NCI-H1048 (cell line): ENCODE data around the gene CEP72.
A peak's percentile ranks its signal among the peaks of the same experiment; 100 is the strongest.
"Not testable (repeated sequence)": the region's sequence is repeated elsewhere in the genome, so short reads cannot be mapped to it uniquely, and the experiment has no call there.

Experiments
- DNase-seq: peaks from one replicate; lab custom pipeline; 2025; lab: John Stamatoyannopoulos, UW

CEP72 gene, protein sequence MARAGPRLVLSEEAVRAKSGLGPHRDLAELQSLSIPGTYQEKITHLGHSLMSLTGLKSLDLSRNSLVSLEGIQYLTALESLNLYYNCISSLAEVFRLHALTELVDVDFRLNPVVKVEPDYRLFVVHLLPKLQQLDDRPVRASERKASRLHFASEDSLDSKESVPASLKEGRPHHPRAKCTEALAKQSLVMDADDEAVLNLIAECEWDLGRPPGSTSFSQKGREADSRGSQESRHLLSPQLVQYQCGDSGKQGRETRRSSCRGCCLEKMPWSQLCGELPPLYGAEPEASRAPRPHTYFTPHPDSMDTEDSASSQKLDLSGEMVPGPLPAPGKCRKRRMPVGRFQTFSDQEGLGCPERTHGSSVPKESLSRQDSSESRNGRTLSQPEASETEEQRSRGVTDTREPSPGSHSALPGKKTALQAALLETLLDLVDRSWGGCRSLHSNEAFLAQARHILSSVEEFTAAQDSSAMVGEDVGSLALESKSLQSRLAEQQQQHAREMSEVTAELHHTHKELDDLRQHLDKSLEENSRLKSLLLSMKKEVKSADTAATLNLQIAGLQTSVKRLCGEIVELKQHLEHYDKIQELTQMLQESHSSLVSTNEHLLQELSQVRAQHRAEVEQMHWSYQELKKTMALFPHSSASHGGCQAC

DNA sequence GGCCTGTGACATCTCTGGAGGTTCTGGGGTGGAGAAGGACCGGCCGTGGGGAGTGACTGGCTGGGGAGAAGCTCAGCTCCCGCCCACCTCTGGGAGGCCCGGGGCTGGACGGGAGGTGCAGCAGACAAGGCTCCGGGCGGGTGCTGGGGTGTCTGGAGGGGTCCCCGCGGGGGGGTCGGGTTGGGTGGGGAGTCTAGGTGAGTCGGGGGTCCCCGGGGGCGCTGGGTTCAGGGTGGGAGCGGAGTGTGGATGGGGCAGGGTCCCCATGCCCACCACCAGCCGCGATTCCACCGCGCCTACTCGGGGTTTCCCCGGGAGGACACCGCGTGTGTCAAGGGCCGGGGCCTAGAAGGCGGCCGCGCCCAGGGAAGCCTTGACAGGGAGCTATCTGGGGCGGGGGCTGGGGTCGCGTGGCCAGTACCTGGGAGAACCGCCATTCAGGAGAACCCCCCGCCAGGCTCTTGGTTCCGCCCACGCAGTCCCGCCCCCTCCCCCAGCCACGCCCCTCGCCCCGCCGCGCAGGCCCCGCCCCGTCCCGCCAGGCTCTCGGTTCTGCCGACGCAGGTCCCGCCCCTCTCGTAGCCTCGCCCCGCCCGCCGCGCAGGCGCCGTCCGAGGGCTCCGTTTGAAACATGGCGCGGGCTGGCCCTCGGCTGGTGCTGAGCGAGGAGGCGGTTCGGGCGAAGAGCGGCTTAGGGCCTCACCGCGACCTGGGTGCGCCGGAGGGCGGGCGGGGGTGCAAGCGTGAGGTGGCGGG is at the start of gene CEP72:
Gene CEP72, plus strand, starts transcription at position 610 of the 756 bp plus-strand sequence. Its CDS starts 22 bp downstream, at position 632.
- peak; percentile 65 for DNase-seq

DNA sequence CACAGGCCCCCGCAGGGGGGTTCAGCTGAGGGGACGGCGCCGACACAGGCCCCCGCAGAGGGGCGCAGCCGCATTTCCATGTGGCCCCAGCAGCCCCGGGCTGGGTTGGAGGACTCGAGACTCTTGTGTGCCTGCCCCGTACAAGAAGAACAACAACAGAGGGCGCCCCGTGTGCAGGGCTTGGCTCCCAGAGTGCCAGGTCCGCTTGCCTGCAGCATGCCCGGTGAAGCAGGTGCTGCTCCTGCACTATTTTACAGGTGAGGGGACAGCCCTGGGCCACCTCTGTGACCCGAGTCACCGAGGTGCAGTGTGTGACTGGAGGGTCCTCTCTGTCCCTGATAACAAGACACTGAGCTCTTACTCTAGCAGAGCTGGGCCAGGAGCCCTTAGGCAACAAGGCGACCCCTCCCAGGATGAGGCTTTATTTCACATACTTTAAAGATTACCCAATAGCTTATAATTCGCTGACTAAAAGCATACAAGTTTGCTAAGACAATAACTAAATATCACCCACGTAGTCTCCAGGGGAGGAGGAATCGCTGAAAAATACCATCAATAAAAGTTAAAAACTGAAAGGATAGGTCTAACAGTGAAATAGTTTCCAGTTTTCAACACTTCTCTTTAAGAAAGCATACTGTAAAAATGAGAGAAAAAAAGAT is 46.2 kb upstream of the CEP72 start:
- no peak for DNase-seq

DNA sequence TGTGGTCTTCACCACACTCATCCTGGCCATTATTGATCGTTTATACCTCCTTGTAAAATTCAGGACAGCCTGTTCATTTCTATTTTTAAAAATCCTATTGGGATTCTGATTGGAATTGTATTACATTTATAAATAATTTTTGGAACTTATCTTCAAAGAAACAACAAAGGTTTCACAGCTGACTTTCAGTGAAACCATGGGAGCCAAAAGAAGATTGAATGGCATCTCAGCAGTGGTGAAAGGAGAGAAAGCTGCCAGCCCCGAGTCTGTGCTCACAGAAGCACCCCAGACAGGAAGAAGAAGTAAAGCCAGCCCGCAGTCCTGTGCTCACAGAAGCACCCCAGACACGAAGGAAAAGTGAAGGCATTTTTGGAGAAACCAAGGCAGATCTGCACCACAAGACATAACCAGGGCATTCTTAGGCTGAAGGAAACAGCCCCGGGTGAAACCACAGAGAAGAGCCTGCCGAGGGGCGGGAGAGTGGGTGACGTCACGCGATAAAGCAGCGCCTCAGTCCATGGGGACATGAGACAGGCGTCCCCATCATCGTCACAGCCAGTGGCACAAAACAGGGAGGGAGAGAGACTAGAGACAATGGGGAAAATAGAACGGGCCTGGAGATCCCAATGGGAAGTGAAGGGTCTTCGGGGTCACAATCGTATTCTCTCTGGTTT is 45.4 kb upstream of the CEP72 start:
- no peak for DNase-seq

DNA sequence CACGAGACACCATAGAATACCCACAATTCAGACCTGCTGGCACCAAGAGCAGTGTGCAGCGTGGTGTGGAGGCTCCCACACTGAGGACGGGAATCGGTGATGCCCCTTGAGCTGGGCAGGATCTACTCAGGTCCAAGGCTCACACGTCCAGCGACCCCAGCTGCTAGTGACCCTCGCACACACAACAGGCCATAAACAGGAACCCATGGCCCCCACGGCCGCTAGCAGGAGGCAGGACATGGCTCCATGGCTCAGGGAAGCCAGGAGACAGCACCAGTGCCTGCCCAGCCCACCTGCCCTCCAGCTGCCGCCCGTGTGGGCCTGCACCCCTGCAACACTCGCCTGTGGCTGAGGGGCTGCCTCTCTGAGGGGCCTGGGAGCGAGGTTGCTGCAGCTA is 44.5 kb upstream of the CEP72 start:
- DNase-seq, result no peak

DNA sequence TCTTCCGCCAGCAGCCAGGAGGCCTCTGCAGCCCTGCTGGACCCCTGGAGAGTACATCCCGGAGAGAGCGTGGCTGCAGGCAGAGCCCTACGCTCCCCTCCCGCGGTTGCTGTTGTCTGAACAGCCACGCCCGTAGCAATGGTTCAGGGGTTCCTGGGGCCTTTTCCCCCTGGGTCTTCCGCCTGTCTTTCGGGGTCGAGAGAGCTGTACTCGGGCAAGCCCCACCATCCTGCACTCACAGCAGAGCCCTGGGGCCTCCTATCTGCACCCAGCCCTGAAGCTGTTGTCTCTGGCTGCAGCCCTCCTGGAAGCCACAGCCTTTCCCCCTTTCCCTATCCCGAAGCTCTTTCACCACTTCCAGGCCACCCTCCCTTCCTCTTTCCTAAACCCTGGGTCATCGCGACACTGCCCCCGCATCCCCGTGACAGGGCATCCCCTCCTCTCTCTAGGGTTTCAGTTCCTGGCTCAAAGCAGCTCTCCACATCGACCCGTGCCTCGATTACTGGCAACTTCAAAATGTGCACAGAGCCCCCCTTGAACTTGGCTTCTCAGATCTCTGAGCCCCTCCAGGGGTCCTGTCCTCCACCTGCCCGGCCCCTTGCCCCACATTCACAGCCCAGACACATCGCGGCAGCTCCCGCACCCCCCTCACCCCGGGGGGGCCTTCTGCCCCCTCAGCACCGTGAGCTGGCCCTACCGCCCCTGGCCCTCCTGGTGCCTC is 43.9 kb upstream of the CEP72 start:
- no peak for DNase-seq

DNA sequence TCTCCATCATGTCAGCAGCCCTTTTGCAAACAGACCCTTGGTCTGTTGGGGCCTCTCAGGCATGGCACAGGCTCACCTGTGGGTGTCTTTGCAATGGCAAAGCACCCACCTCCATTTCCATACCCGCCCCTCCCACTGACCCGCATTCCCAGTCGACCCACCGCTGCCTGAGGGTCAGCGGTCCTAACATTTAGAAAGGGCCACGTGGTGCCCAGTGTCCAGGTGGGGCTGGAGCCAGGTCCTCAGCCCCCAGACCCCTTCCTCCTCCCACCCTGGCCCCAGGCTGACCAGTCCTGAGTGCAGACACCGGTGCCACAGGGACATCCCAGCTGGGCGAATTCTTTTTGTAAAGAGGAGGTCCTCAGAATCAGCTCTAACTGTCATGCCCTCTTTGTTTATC is 43.3 kb upstream of the CEP72 start:
- DNase-seq, result no peak

DNA sequence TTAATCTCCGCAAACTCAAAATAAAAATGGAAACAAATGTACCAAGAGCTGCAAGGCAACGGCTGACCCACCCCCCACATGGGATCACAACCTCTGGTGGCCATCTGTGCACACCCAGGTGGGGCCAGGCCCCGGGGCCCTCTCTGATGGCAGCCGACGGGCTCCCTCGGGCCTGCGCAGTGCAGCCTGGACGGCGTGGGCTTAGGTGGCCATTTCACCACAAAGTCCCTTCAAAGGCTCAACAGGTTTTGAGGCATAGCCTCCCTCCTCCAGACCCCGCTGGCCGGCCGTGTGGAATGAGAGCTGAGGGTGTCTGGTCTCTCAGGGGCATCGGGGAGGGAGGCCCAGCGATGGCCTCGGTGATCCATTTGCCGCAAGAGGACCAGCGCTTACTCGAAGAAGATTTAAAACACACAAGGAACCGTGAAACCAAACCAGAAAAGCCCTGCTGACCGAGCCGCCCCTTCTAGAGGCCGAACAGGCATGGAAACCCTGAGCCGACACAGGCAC is 42.7 kb upstream of the CEP72 start:
- no peak for DNase-seq

DNA sequence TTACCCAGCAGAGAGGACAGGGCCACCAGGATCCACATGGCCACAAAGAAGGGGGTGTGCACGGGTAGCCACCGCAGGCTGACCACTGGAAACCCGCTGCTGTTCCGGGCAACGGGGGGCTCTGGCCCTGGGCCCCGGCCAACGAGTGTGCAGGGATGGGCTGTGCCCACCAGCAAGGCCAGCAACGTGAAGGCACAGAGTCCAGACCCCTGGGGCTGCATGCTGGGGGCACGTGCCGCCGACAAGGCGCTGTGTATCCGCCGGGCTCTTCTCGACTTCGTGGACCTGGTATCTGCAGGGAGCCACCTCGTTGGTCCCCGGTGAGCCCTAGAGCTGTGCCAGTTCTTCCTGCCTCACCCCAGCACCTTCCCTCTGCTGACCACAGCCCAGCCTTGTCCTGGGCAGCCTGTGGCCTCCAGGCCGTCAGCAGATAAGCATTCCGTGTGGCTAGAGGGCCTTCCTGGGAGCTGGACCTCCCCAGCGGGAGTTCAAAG is 42.2 kb upstream of the CEP72 start:
- no peak for DNase-seq

DNA sequence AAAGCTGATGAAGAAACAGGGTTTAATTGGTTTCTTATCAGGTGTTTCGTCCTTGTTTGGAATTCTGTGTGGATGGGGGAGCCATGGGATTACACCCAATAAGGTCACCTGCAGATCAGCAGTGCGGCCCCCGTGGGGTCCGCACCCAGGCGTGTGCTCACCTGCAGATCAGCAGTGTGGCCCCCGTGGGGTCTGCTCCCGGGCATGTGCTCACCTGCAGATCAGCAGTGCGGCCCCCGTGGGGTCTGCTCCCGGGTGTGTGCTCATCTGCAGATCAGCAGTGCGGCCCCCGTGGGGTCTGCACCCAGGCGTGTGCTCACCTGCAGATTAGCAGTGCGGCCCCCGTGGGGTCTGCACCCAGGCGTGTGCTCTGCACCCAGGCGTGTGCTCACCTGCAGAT is 41.7 kb upstream of the CEP72 start:
- no peak for DNase-seq

DNA sequence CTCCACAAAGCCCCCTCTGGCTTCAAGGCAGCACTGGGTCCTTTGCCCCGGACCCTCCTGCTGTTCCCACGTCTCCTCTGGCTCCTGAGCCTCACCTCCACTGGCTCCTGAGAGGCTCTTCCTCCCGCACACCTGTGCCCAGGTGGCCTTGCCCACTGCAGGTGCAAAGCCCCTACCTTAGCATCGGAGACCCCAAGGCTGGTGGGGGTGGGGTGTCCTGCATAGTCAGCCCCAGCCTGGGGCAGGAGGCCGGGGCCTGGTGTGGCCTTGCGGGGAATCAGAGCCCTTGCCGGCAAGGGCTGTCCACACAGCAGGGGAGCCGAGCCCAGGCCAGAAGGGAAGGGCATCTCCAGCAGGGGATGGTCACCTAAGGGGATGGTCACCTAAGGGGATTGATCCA is 41.3 kb upstream of the CEP72 start:
- no peak for DNase-seq

DNA sequence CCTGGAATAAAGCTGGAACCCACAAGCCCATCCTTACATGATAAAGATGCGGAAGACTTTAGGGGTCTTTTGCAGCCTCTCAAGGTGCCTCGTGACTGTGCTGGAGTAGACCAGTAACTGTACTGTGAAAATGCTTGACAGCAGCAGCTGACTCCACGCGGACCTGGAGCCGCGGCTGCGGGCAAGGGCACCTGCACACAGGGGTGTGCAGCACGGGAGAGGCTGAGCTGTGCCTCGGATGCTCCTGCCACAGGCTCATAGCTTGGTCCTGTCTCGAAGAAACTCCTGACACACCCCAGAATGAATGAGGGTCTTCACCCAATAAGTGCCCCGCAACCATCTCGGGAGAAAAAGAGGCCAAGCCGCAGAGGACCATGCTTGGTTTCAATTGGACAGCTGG is 40.3 kb upstream of the CEP72 start:
- DNase-seq, result no peak

DNA sequence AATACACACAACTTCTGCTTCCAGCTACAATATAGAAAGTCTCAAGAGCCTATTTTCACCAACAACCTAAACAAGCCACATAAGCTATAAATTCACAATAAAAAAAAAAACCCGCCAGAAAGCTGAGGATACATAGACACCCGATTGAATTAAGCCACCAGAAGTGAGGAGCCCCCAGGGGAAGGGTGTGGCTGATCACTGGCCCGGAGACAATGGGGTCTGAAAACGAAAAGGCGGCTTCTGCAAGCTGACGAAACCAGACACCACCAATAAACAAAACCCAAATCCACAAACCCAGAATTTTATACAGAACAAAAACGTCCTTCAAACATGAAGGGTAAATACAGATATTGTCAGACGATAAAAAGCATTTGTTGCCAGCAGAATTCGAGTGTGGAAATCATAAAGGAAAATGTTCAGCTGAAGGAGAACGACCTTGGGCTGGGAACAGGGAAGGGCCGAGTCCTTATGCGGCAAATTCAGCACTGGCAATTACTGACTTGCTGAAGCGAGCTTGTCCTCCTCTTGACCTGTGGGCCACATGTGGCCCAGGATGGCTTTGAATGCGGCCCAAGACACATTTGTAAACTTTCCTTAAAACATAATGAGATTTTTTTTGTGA is 39.6 kb upstream of the CEP72 start:
- no peak for DNase-seq

DNA sequence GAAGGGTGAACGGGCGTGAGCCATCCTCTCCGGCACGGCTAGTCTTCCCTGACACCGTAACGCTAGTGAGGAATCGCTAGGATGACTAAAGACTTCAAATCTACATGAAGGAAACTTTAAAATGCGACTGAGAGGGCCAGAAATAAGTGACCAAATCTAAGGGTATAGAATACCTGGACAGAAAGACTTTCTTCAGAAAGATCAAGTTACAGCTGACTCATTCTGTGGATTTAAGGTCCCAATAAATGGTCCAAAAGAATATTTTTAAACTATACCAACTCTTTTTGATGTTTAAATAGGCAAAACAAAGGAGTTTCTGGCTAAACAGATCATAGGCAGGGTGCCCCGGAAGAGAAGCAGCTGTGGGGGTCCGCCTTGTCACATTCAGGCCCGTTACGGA is 38.9 kb upstream of the CEP72 start:
- no peak for DNase-seq

DNA sequence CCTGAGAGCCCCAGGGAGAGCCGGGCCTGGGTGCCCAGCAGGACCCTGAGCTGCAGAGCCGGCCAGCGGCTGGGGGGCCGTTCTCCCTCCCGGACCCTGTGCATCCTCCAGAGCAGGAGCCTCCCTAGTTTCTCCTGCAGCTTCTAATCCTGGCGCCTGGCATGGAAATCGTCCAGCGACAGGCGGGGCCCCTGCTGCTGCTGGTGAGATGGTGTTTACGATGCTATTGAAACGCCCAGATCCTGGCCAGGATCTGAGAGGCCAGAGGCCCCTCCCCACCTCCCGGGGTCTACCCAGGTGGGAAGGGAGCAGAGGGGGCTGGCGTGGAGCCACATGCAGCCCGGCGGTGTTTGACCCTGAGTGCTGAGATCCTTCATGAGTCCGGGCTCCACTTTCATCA is 38.2 kb upstream of the CEP72 start:
- DNase-seq, result no peak

DNA sequence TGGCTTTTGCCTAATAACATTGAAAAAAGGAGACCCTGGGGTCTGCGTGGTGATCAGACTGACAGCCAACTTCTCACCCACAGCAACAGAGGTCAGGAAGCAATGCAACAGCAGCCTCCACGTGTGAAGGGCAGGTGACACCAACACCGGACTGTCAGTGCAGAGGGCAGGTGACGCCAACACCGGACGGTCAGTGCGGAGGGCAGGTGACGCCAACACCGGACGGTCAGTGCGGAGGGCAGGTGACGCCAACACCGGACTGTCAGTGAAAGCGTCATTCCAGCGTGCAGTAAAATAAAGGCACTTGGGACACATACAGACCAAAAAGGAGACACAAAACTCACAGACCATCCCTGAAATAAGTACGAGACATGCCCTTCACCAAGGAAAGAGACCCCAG is 37.2 kb upstream of the CEP72 start:
- no peak for DNase-seq

DNA sequence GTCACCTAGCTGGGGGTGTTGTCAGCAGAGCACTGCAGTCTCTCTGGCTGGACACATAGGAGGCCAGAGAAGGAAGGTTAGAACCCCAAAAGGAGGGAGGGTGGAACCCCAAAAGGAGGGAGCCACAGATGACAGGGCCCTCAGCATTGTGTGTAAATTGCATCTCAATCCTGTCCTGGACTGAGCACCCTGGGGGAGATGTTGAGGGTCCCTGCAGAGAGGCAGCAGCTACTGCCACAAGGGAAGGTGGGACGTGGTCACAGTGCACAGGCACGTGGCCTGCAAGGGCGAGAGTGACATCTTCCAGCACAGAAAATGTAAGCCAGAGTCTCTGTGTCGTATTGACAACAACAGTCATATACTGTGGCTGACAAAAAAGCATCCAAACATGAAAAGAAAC is 36.5 kb upstream of the CEP72 start:
- no peak for DNase-seq

DNA sequence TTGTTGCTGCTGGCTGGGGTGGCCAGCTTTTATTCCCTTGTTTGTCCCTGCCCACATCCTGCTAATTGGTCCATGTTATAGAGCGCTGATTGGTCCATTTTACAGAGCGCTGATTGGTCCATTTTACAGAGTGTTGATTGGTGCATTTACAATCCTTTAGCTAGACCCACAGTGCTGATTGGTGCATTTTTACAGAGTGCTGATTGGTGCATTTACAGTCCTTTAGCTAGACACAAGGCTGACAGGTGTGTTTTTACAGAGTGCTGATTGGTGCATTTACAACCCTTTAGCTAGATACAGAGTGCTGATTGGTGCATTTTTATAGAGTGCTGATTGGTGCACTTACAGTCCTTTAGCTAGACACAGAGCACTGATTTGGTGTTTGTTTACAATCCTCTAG is 34.9 kb upstream of the CEP72 start:
- DNase-seq, result not testable (repeated sequence)

DNA sequence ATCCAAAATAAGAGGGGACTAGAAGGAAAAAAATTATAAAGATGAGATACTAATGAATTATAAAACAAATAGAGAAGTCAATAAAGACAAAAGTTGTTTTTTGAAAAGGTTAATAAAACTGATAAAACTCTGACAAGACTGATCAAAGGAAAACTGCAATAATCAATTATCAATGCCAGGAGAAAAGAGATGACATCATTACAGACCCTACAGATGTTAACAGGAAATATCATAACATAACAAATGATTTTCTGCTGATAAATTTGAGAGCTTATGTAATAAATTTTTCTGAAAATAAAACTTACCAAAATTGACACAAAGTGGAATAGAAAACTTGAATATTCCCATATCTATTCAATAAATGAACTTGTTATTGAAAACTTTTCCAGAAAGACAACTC is 34.3 kb upstream of the CEP72 start:
- DNase-seq, result no peak

DNA sequence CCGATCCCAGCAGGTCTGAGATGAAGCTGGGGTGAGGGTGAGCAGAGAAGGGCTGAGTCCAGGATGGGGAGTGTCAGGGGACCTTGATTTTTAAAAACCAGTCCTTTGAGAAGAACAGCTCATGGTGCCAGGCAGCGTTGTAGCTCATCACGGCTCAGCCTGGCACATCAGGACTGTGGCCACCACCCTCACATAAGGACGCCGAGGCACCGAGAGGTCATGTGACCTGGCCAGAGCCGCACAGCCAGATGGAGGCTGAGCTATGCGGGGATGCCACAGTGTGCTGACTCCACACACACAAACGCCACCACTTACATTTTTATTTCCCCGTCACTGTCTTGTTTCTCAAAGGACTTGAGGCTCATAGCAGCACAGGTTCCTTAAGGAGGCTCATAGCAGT is 32.9 kb upstream of the CEP72 start:
- no peak for DNase-seq

DNA sequence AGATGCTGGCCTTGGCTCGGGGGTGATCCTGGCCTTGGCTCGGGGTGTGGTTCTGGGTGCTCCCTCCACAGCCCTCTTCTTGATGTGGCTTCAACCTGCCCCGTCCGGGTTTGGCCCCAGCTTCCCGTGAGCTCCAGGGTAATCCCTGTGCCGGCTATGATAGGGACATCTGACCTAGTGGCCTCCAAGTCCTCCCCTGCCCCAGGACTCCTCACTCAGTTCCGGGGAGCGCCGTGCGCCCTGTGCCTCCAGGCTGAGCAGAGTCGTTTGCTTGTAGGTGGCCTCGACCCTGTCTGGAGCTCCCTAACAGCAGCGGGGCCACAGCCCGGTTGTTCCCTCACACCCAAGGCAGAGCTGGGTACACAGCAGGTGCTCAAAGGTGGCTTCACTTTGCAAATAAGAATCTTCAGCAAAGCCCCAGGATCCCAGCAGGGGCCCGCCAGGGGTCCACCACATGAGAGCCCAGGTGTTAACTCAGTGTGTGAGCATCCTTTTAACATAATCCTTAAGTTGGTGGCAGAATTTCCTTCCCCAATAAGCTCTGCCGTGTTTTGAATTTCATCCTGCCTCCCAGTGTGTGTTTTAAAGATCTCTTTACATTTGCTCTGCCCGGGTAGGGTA is 32.3 kb upstream of the CEP72 start:
- no peak for DNase-seq
